H1 (cell line): Measurements from ENCODE around the gene NPY4R. TPM values are rescaled to one million over a fixed set of nuclear protein-coding genes. Genes with fewer than 3 reads are reported as not detected.
"Not testable (repeated sequence)": the region's sequence is repeated elsewhere in the genome, so short reads cannot be mapped to it uniquely, and the experiment has no call there.

Source experiments
- CTCF ChIA-PET: fragments of 300-600 bp; sonication (Branson Sonifier 250); formaldehyde crosslinking; loops from one replicate; lab custom pipeline; 2021; ENCODE audit not compliant: partially characterized antibody; lab: Charles Lee
- POLR2A ChIA-PET: fragments of 300-600 bp; sonication (Branson Sonifier 250); formaldehyde crosslinking; loops from one replicate; lab custom pipeline; 2021; ENCODE audit warnings: inconsistent platforms; ENCODE audit not compliant: partially characterized antibody; lab: Charles Lee
- DNase-seq, 2 experiments: peaks; one replicate each; pipeline versions ENCODE4 v3.0.0 to v3.0.0-alpha.2; 2010 to 2022; ENCODE audit warnings: low spot score in 2 of 2, low read depth in 1 of 2, mixed read lengths in 1 of 2
- FAIRE-seq: peaks from 2 replicates; lab custom pipeline; 2011; peaks lifted over from hg19 to GRCh38; lab: Jason Lieb, UNC
- H2AFZ ChIP-seq: 2 replicates; pipeline ENCODE4 v1.8.1; 2012; ENCODE audit warnings: low read length, inconsistent platforms
- H2AK5ac ChIP-seq: 2 replicates; pipeline ENCODE4 v1.6.1; 2013; ENCODE audit warnings: low read depth, low read length
- H2BK120ac ChIP-seq: replicated peaks from 2 replicates; pipeline ENCODE3; 2013; ENCODE audit warnings: low read depth, low read length, inconsistent platforms
- H2BK12ac ChIP-seq: 2 replicates; pipeline ENCODE4 v1.6.1; 2013; ENCODE audit warnings: low read depth, low read length
- H2BK15ac ChIP-seq: 2 replicates; pipeline ENCODE4 v1.6.1; 2013; ENCODE audit warnings: low read length
- H2BK20ac ChIP-seq: 2 replicates; pipeline ENCODE4 v1.6.1; 2013; ENCODE audit warnings: low read length
- H2BK5ac ChIP-seq: 2 replicates; pipeline ENCODE4 v1.6.1; 2013; ENCODE audit warnings: low read depth, low read length
- H3K14ac ChIP-seq: 2 replicates; pipeline ENCODE4 v1.6.1; 2013; ENCODE audit warnings: inconsistent platforms; ENCODE audit not compliant: insufficient read length
- H3K18ac ChIP-seq: 2 replicates; pipeline ENCODE4 v1.6.1; 2013; ENCODE audit warnings: low read length; ENCODE audit errors: extremely low read depth
- H3K23ac ChIP-seq: 2 replicates; pipeline ENCODE4 v1.6.1; 2013; ENCODE audit warnings: inconsistent platforms; ENCODE audit not compliant: insufficient read length
- H3K23me2 ChIP-seq: 2 replicates; pipeline ENCODE4 v1.6.1; 2013; ENCODE audit warnings: low read depth, low read length
- H3K27ac ChIP-seq: 2 replicates; pipeline ENCODE4 v1.6.1; 2011; ENCODE audit warnings: low read depth, low read length, inconsistent platforms
- H3K27me3 ChIP-seq, 4 experiments: replicated peaks in 1 of 4; 1 replicate in 1 of 4; 2 replicates in 3 of 4; pipeline versions ENCODE4 v1.6.1 to v1.8.1; 2011 to 2013; ENCODE audit warnings: low read length in 3 of 4, mild to moderate bottlenecking in 3 of 4, inconsistent platforms in 2 of 4, mixed read lengths in 2 of 4, moderate library complexity in 1 of 4; ENCODE audit not compliant: control insufficient read depth in 3 of 4, insufficient read depth in 3 of 4; ENCODE audit errors: extremely low read depth in 1 of 4
- H3K36me3 ChIP-seq, 4 experiments: 2 replicates each; pipeline versions ENCODE4 v1.6.1 to v1.8.1; 2011 to 2013; ENCODE audit warnings: mild to moderate bottlenecking in 4 of 4, low read length in 3 of 4, moderate library complexity in 2 of 4, control low read depth in 1 of 4, inconsistent platforms in 1 of 4; ENCODE audit not compliant: insufficient read depth in 4 of 4, control insufficient read depth in 2 of 4
- H3K4ac ChIP-seq: replicated peaks from 2 replicates; pipeline ENCODE3; 2013; ENCODE audit warnings: low read length, low read depth, mixed read lengths, inconsistent platforms; ENCODE audit not compliant: insufficient read length
- H3K4me1 ChIP-seq, 4 experiments: replicated peaks in 1 of 4; 1 replicate in 1 of 4; 2 replicates in 3 of 4; pipeline versions ENCODE4 v1.6.1 to v1.8.1; 2011 to 2013; ENCODE audit warnings: low read length in 3 of 4, inconsistent platforms in 2 of 4, mixed read lengths in 1 of 4; ENCODE audit not compliant: insufficient read depth in 4 of 4, control insufficient read depth in 3 of 4
- H3K4me2 ChIP-seq, 2 experiments: 2 replicates each; pipeline versions ENCODE4 v1.6.1 to v1.8.1; 2011 to 2013; ENCODE audit warnings: low read depth in 2 of 2, low read length in 2 of 2, control low read depth in 1 of 2, inconsistent platforms in 1 of 2, mild to moderate bottlenecking in 1 of 2; ENCODE audit not compliant: insufficient read depth in 1 of 2
- H3K4me3 ChIP-seq, 4 experiments: fragments of 200-600, 300-600 bp in 1 of 4; sonication (generic), shearing (Covaris generic), sonication (Bioruptor Twin) in 1 of 4; 2 replicates each; pipeline versions ENCODE4 v1.5.1 to v1.8.1; 2011 to 2016; ENCODE audit warnings: low read length in 4 of 4, low read depth in 3 of 4, control low read depth in 2 of 4, inconsistent platforms in 2 of 4, mild to moderate bottlenecking in 2 of 4, mixed read lengths in 1 of 4, moderate library complexity in 1 of 4; ENCODE audit not compliant: insufficient read depth in 2 of 4; ENCODE audit errors: extremely low read depth in 1 of 4
- H3K56ac ChIP-seq: replicated peaks from 2 replicates; pipeline ENCODE3; 2013; ENCODE audit warnings: low read depth, mild to moderate bottlenecking, mixed read lengths, low read length, inconsistent platforms; ENCODE audit not compliant: insufficient read length
- H3K79me1 ChIP-seq: 2 replicates; pipeline ENCODE4 v1.6.1; 2013; ENCODE audit warnings: low read depth, low read length, control low read depth
- H3K79me2 ChIP-seq, 2 experiments: 2 replicates each; pipeline versions ENCODE4 v1.6.1 to v1.8.1; 2012 to 2013; ENCODE audit warnings: low read length in 2 of 2, mild to moderate bottlenecking in 2 of 2, inconsistent platforms in 1 of 2; ENCODE audit not compliant: insufficient read depth in 2 of 2, control insufficient read depth in 1 of 2
- H3K9ac ChIP-seq, 4 experiments: replicated peaks in 1 of 4; 1 replicate in 1 of 4; 2 replicates in 3 of 4; pipeline versions ENCODE4 v1.6.1 to v1.8.1; 2011 to 2013; ENCODE audit warnings: low read depth in 3 of 4, low read length in 3 of 4, control low read depth in 2 of 4, mild to moderate bottlenecking in 2 of 4, moderate library complexity in 2 of 4, inconsistent platforms in 1 of 4; ENCODE audit errors: extremely low read depth in 1 of 4
- H3K9me3 ChIP-seq, 2 experiments: 2 replicates each; pipeline versions ENCODE4 v1.6.1 to v1.8.1; 2012 to 2013; ENCODE audit warnings: mild to moderate bottlenecking in 2 of 2, moderate library complexity in 2 of 2, control low read depth in 1 of 2, inconsistent platforms in 1 of 2, low read depth in 1 of 2, low read length in 1 of 2, mixed read lengths in 1 of 2; ENCODE audit not compliant: insufficient read depth in 2 of 2
- H4K20me1 ChIP-seq, 2 experiments: replicated peaks in 1 of 2; 2 replicates each; pipeline versions ENCODE3 to v1.8.1; 2011 to 2013; ENCODE audit warnings: inconsistent platforms in 2 of 2, low read length in 2 of 2, mild to moderate bottlenecking in 1 of 2; ENCODE audit not compliant: insufficient read depth in 2 of 2, control insufficient read depth in 1 of 2
- H4K5ac ChIP-seq: 2 replicates; pipeline ENCODE4 v1.6.1; 2013; ENCODE audit warnings: low read length, low read depth, mixed read lengths, inconsistent platforms; ENCODE audit not compliant: insufficient read length
- H4K8ac ChIP-seq: 2 replicates; pipeline ENCODE4 v1.8.0; 2013; ENCODE audit warnings: mild to moderate bottlenecking, moderate library complexity, low read length, inconsistent platforms; ENCODE audit not compliant: insufficient read depth; ENCODE audit errors: extremely low read depth
- H4K91ac ChIP-seq: replicated peaks from 2 replicates; pipeline ENCODE3; 2013; ENCODE audit warnings: low read length, mixed read lengths, inconsistent platforms; ENCODE audit not compliant: insufficient read length
- polyA plus RNA-seq, 7 experiments: library from polyadenylated mRNA; depleted of rRNA in 3 of 7; stranded (reverse) in 5 of 7; unstranded in 2 of 7; fragments of >200 nt in 5 of 7; fragments of 200-250 nt in 2 of 7; gene quantifications; 1 replicate in 5 of 7; 2 replicates in 1 of 7; 4 replicates in 1 of 7; pipeline versions ENCODE4 v1.2.1 to v1.2.3, GENCODE V29; 2011 to 2013; ENCODE audit warnings: missing spikeins in 2 of 7, mixed read lengths in 2 of 7
- total RNA-seq: library from RNA; stranded (reverse); fragmentation: NEBNext Ultra II Directional; extraction: Animal tissue kit (Norgen Biotek cat#: 25700); gene quantifications from 2 replicates; pipeline ENCODE4 v1.2.1, GENCODE V29; 2021

The NPY4R gene
- total and polyA plus RNA-seq, 2 of the 8 experiments (the other 6 are each of a cell fraction or from before 2014, with no cell fraction given): 0.15 TPM; not detected in 1

DNA sequence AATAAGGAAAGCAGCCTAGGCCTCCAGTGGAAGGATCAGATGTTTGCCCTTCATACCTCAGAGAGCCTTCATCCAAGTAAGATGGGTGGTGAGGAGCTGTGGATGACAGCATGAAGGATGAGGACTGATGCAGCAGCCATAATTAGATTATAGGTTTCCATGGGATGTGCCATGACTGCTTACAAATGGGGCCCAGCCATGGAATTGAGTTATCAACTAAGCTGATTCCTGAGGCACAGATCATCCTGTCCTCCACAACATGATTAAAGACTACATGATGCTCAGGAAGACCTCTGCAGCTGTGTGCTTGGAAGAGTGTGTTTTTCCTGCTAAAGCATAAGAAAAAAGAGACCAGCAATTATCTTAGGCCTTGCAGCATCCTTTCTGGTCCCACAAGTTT is 54.6 kb downstream of the NPY4R start:
- H3K27me3 ChIP-seq, H3K4me3 ChIP-seq, H3K27ac ChIP-seq, H2BK12ac ChIP-seq, H3K9me3 ChIP-seq, H2AK5ac ChIP-seq, H4K8ac ChIP-seq, H3K4me1 ChIP-seq, H3K23ac ChIP-seq, H2BK20ac ChIP-seq, H2BK5ac ChIP-seq, DNase-seq, H4K20me1 ChIP-seq, POLR2A ChIA-PET, H4K91ac ChIP-seq, H3K9ac ChIP-seq, FAIRE-seq, H3K18ac ChIP-seq, H3K79me2 ChIP-seq, H3K14ac ChIP-seq, H2AFZ ChIP-seq, CTCF ChIA-PET, H4K5ac ChIP-seq, H2BK15ac ChIP-seq, H3K4me2 ChIP-seq, H3K23me2 ChIP-seq, H3K56ac ChIP-seq, H2BK120ac ChIP-seq, H3K79me1 ChIP-seq, H3K36me3 ChIP-seq, H3K4ac ChIP-seq: not testable (repeated sequence)

Other genes starting within 250 kb of the NPY4R start
- not detected in 2 replicates for gene ANTXRL, start 179.0 kb downstream of the NPY4R start, total RNA-seq
- gene ANTXRL, start 179.0 kb downstream of the NPY4R start, polyA plus RNA-seq (2011; rRNA removed): not detected in 2 replicates
- not detected in 2 replicates for gene ANXA8L1, start 90.2 kb downstream of the NPY4R start, total RNA-seq
- 0.20 TPM in 1 of 2 replicates, not detected in the other for gene ANXA8L1, start 90.2 kb downstream of the NPY4R start, polyA plus RNA-seq (2011; rRNA removed)
- gene GPRIN2, start 90.7 kb upstream of the NPY4R start, total RNA-seq: 17.8 and 18.6 TPM in 2 replicates
- gene GPRIN2, start 90.7 kb upstream of the NPY4R start, polyA plus RNA-seq (2011; rRNA removed): 14.3 and 19.7 TPM in 2 replicates
- gene SYT15, start 113.2 kb upstream of the NPY4R start, total RNA-seq: 0.61 and 1.5 TPM in 2 replicates
- 0.39 and 0.58 TPM in 2 replicates for gene SYT15, start 113.2 kb upstream of the NPY4R start, polyA plus RNA-seq (2011; rRNA removed)